Breast epithelium (tissue), 4 donors: ENCODE results near the gene PLB1. TPM values are rescaled to one million over a fixed set of nuclear protein-coding genes. Genes with fewer than 3 reads are reported as not detected.

Experiments
- DNase-seq, 2 donors: peaks; one replicate each; pipeline ENCODE4 v3.0.0-alpha.2; 2019; ENCODE audit warnings: low spot score in 2 of 2
- H3K27ac ChIP-seq, 2 donors: fragments of 200-600 bp; sonication (generic) in 1 of 2; one replicate each; pipeline ENCODE4 v1.5.1; 2016 to 2019; ENCODE audit warnings: mild to moderate bottlenecking in 1 of 2
- H3K27me3 ChIP-seq, 2 donors: fragments of 200-600 bp; sonication (generic) in 1 of 2; one replicate each; pipeline versions ENCODE4 v1.5.1 to v1.6.0; 2017 to 2019; ENCODE audit warnings: control low read depth in 1 of 2, mild to moderate bottlenecking in 1 of 2
- H3K36me3 ChIP-seq: fragments of 200-600 bp; one replicate; pipeline ENCODE4 v1.5.1; 2019
- H3K4me1 ChIP-seq, 2 donors: fragments of 200-600 bp; sonication (generic); one replicate each; pipeline ENCODE4 v1.5.1; 2016 to 2019; ENCODE audit warnings: control low read depth in 1 of 2
- H3K4me3 ChIP-seq, 3 donors: fragments of 200-600 bp; sonication (generic); 1 replicate in 2 of 3; 2 replicates in 1 of 3; pipeline ENCODE4 v1.5.1; 2016 to 2019; ENCODE audit warnings: mild to moderate bottlenecking in 3 of 3, moderate library complexity in 2 of 3
- H3K9me3 ChIP-seq, 2 donors: fragments of 200-600 bp; sonication (generic) in 1 of 2; one replicate each; pipeline ENCODE4 v1.5.1; 2016 to 2019; ENCODE audit warnings: control low read depth in 1 of 2
- POLR2A ChIP-seq: fragments of 450-650 bp; IDR thresholded peaks from one replicate; pipeline ENCODE4 v1.6.1; 2016; ENCODE audit warnings: antibody characterized with exemption, mild to moderate bottlenecking, moderate library complexity
- POLR2AphosphoS5 ChIP-seq, 3 donors: sonication (generic); formaldehyde crosslinking; IDR thresholded peaks; one replicate each; pipeline ENCODE4 v1.6.1; 2017; ENCODE audit warnings: antibody characterized with exemption in 3 of 3
- intact Hi-C: fragments of 100-400 bp; cut with DNase I; formaldehyde crosslinking; loops from one replicate; pipeline ENCODE4 v1.15.1; 2023; ENCODE audit warnings: low total_unique reads
- total RNA-seq, 3 donors: library from RNA; depleted of rRNA; stranded (reverse); fragments of >200 nt; gene quantifications; one replicate each; pipeline ENCODE4 v1.1.0, GENCODE V29; 2016
- TF ChIP-seq, protein P1 (sequence below), 3 donors: fragments of 450-650 bp; IDR thresholded peaks; one replicate each; pipeline ENCODE4 v1.5.1; 2016 to 2017; ENCODE audit warnings: antibody characterized with exemption in 3 of 3, mild to moderate bottlenecking in 3 of 3, moderate library complexity in 3 of 3

PLB1 gene
- total RNA-seq, 3 donors from 2014 or later, result 5.6 to 11.9 (median 8.8) TPM

GRCh38 chr2:28516430-28516829 is 20.6 kb downstream of the PLB1 start:
- TF ChIP-seq POLR2AphosphoS5 (IDR thresholded peaks at IDR 0.05) (no peak), POLR2A (no peak)
- TF ChIP-seq, protein P1, sequence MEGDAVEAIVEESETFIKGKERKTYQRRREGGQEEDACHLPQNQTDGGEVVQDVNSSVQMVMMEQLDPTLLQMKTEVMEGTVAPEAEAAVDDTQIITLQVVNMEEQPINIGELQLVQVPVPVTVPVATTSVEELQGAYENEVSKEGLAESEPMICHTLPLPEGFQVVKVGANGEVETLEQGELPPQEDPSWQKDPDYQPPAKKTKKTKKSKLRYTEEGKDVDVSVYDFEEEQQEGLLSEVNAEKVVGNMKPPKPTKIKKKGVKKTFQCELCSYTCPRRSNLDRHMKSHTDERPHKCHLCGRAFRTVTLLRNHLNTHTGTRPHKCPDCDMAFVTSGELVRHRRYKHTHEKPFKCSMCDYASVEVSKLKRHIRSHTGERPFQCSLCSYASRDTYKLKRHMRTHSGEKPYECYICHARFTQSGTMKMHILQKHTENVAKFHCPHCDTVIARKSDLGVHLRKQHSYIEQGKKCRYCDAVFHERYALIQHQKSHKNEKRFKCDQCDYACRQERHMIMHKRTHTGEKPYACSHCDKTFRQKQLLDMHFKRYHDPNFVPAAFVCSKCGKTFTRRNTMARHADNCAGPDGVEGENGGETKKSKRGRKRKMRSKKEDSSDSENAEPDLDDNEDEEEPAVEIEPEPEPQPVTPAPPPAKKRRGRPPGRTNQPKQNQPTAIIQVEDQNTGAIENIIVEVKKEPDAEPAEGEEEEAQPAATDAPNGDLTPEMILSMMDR (IDR thresholded peaks at IDR 0.05), result no peak
- H3K27ac ChIP-seq, result no peak overlapping the region
- no peaks in the 10 kb centered on the region for H3K9me3 ChIP-seq
- no peak overlapping the region for H3K4me3 ChIP-seq
- no peaks in the 10 kb centered on the region for H3K36me3 ChIP-seq
- no peaks in the 10 kb centered on the region for H3K4me1 ChIP-seq
- no peak for DNase-seq
- H3K27me3 ChIP-seq, result no peaks in the 10 kb centered on the region
- intact Hi-C loops, result no loop called here

DNA sequence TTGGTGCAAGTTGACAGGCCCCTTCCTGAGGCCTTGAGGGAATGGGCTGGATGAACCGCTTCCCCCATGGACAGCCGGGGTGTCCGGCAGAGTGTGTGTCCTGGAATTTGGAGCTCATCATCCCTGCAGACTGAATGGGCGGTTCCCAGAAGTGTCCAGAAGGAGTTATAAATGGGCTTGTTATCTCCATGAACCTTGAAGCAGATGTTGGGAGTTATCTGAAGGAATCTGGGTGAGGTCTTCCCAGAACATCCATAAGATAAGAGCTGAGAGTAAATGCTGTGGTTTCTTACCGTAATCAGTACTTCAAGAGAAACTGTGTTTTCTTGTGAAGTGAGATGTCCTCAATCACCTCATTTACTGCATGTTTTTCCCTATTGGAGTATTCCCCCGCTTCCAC is 21.1 kb downstream of the PLB1 start:
- DNase-seq, result no peak
- Histone ChIP-seq H3K27ac (no peak overlapping the region), H3K27me3 (no peaks in the 10 kb centered on the region), H3K4me3 (no peak overlapping the region), H3K9me3 (no peaks in the 10 kb centered on the region), H3K36me3 (no peaks in the 10 kb centered on the region), H3K4me1 (no peaks in the 10 kb centered on the region)
- intact Hi-C loops, result no loop called here
- TF ChIP-seq POLR2A, result no peak
- no peak for TF ChIP-seq POLR2AphosphoS5 (IDR thresholded peaks at IDR 0.05)
- TF ChIP-seq, protein P1 (IDR thresholded peaks at IDR 0.05), result no peak

- TF ChIP-seq POLR2A (no peak), POLR2AphosphoS5 (IDR thresholded peaks at IDR 0.05) (no peak)
- TF ChIP-seq, protein P1 (IDR thresholded peaks at IDR 0.05), result no peak
- Histone ChIP-seq H3K4me3 (no peak overlapping the region), H3K27me3 (no peaks in the 10 kb centered on the region), H3K27ac (no peak overlapping the region), H3K36me3 (no peaks in the 10 kb centered on the region), H3K9me3 (no peaks in the 10 kb centered on the region), H3K4me1 (no peaks in the 10 kb centered on the region)
- no peak for DNase-seq
- intact Hi-C loops, result no loop called here
Observed at GRCh38 chr2:28521663-28522062, 25.8 kb downstream of the PLB1 start.

GRCh38 chr2:28522481-28522880 is 26.6 kb downstream of the PLB1 start:
- no peaks in the 10 kb centered on the region for H3K4me1 ChIP-seq
- H3K27me3 ChIP-seq, result no peaks in the 10 kb centered on the region
- TF ChIP-seq POLR2AphosphoS5 (IDR thresholded peaks at IDR 0.05), result no peak
- TF ChIP-seq, protein P1 (IDR thresholded peaks at IDR 0.05), result no peak
- TF ChIP-seq POLR2A, result no peak
- H3K9me3 ChIP-seq, result no peaks in the 10 kb centered on the region
- intact Hi-C loops, result no loop called here
- H3K36me3 ChIP-seq, result no peaks in the 10 kb centered on the region
- H3K27ac ChIP-seq, result no peak overlapping the region
- no peak overlapping the region for H3K4me3 ChIP-seq
- no peak for DNase-seq

- TF ChIP-seq POLR2AphosphoS5 (IDR thresholded peaks at IDR 0.05) (no peak), POLR2A (no peak)
- TF ChIP-seq, protein P1 (IDR thresholded peaks at IDR 0.05), result no peak
- DNase-seq, result peak in 1 of 2 donors; percentile 7
- H3K27me3 ChIP-seq, result no peaks in the 10 kb centered on the region
- H3K9me3 ChIP-seq, result no peaks in the 10 kb centered on the region
- no peaks in the 10 kb centered on the region for H3K4me1 ChIP-seq
- no peak overlapping the region for H3K27ac ChIP-seq
- H3K36me3 ChIP-seq, result no peaks in the 10 kb centered on the region
- intact Hi-C loops, result no loop called here
- H3K4me3 ChIP-seq, result no peak overlapping the region
Observed at GRCh38 chr2:28523902-28524301, 28.0 kb downstream of the PLB1 start.
